Measurements from ENCODE around the gene TUBD1. TPM values are rescaled to one million over a fixed set of nuclear protein-coding genes. Genes with fewer than 3 reads are reported as not detected.

TUBD1 gene
- total and polyA plus RNA-seq, 2 of the 13 experiments (the other 11 are each of a cell fraction or from before 2014, with no cell fraction given) = 18.2 to 25.9 TPM

GRCh38 chr17:59842901-59843652 lies 49.7 kb downstream of the TUBD1 start (continued):
- TF ChIP-seq ZNF318 (CRISPR knock-in tag; IDR thresholded peaks at IDR 0.05) (peak; percentile 93), NFIC (IDR thresholded peaks at IDR 0.05; ENCODE audit: low read length) (0 out of 2 replicates have a peak, but pooled peaks have one; percentile 31), PRDM4 (CRISPR knock-in tag; IDR thresholded peaks at IDR 0.05; ENCODE audit: borderline replicate concordance) (peak; percentile 68; the same call in 1 of the 2 replicates), ZNF652 (CRISPR knock-in tag; IDR thresholded peaks at IDR 0.05; ENCODE audit: borderline replicate concordance, low read depth) (0 out of 2 replicates have a peak, but pooled peaks have one; percentile 11), FOSL1 (CRISPR knock-in tag; IDR thresholded peaks at IDR 0.05; ENCODE audit: borderline replicate concordance) (no peak), ZBTB8A (CRISPR knock-in tag; IDR thresholded peaks at IDR 0.05; ENCODE audit: borderline replicate concordance, low read depth) (no peak), TP53 (CRISPR knock-in tag; conservative IDR thresholded peaks at IDR 0.05) (0 out of 2 replicates have a peak, but pooled peaks have one; percentile 12), NR2F2 (IDR thresholded peaks at IDR 0.05; ENCODE audit: borderline replicate concordance, low read depth) (no peak; the same call in 1 of the 2 replicates), ETS1 (CRISPR knock-in tag; IDR thresholded peaks at IDR 0.05) (no peak), PHB2 (IDR thresholded peaks at IDR 0.05; ENCODE audit: partially characterized antibody) (no peak), TARDBP (CRISPR knock-in tag; IDR thresholded peaks at IDR 0.05) (no peak), SSRP1 (CRISPR knock-in tag; IDR thresholded peaks at IDR 0.05) (peak; percentile 100), FOXK2 (IDR thresholded peaks at IDR 0.05) (no peak), JDP2 (CRISPR knock-in tag; IDR thresholded peaks at IDR 0.05; ENCODE audit: borderline replicate concordance) (no peak; the same call in 1 of the 2 replicates)
